Retinal pigment epithelial cell (primary cell): ENCODE results near the gene DNM1.

Source experiments
- DNase-seq: peaks from one replicate; pipeline ENCODE4 v3.0.0-alpha.2; 2010; ENCODE audit warnings: low read depth
- H3K4me3 ChIP-seq: 2 replicates; pipeline ENCODE4 v1.5.1; 2011; ENCODE audit warnings: mild to moderate bottlenecking, low read length, control low read depth, moderate library complexity
- CTCF ChIP-seq: conservative IDR thresholded peaks from 2 replicates; pipeline ENCODE4 v1.5.1; 2011; ENCODE audit warnings: low read depth, low read length, control low read depth, inconsistent platforms

The DNM1 gene

GRCh38 chr9:128218518-128219389 lies 15.6 kb downstream of the DNM1 start:
- H3K4me3 ChIP-seq, result peak overlapping the region; percentile 47
- peak; percentile 79 for DNase-seq
- TF ChIP-seq CTCF, result no peak

- no peak overlapping the region for H3K4me3 ChIP-seq
- no peak for DNase-seq
- no peak for TF ChIP-seq CTCF
Observed at GRCh38 chr9:128219831-128220230, 16.7 kb downstream of the DNM1 start.

- TF ChIP-seq CTCF, result no peak
- H3K4me3 ChIP-seq, result no peak overlapping the region
- no peak for DNase-seq
Observed at GRCh38 chr9:128222026-128222425, 18.8 kb downstream of the DNM1 start.

- DNase-seq, result no peak
- no peak overlapping the region for H3K4me3 ChIP-seq
- TF ChIP-seq CTCF, result no peak
Observed at GRCh38 chr9:128222880-128223670, 19.9 kb downstream of the DNM1 start.

GRCh38 chr9:128224877-128225276 lies 21.7 kb downstream of the DNM1 start:
- no peak overlapping the region for H3K4me3 ChIP-seq
- no peak for TF ChIP-seq CTCF
- DNase-seq, result no peak

GRCh38 chr9:128225770-128226411 lies 22.7 kb downstream of the DNM1 start:
- H3K4me3 ChIP-seq, result no peak overlapping the region
- TF ChIP-seq CTCF, result no peak
- no peak for DNase-seq
